ENCODE results near the gene MAP4K5.
"Not testable (repeated sequence)": the region's sequence is repeated elsewhere in the genome, so short reads cannot be mapped to it uniquely, and the experiment has no call there.

Gene MAP4K5

GRCh38 chr14:50531595-50532501 lies 521 bp downstream of the MAP4K5 start:
- no peak for DNase-seq

- DNase-seq, result no peak
These were observed 1.5 kb downstream of the MAP4K5 start for GRCh38 chr14:50530794-50531365.

- no peak for DNase-seq
These were observed 2.0 kb downstream of the MAP4K5 start for GRCh38 chr14:50530358-50530757.

GRCh38 chr14:50529288-50530179 lies 2.8 kb downstream of the MAP4K5 start:
- DNase-seq, result no peak

GRCh38 chr14:50528000-50528399 lies 4.4 kb downstream of the MAP4K5 start:
- no peak for DNase-seq

- DNase-seq, result no peak
These were observed 7.4 kb downstream of the MAP4K5 start for GRCh38 chr14:50524731-50525515.

GRCh38 chr14:50524060-50524459 lies 8.3 kb downstream of the MAP4K5 start:
- DNase-seq, result no peak

- DNase-seq, result no peak
These were observed 8.9 kb downstream of the MAP4K5 start for GRCh38 chr14:50523271-50524041.

- no peak for DNase-seq
These were observed 10.4 kb downstream of the MAP4K5 start for GRCh38 chr14:50521912-50522341.

GRCh38 chr14:50520947-50521815 lies 11.2 kb downstream of the MAP4K5 start:
- no peak for DNase-seq

GRCh38 chr14:50516091-50516490 lies 16.3 kb downstream of the MAP4K5 start:
- DNase-seq, result no peak

GRCh38 chr14:50512463-50512862 lies 19.9 kb downstream of the MAP4K5 start:
- no peak for DNase-seq

GRCh38 chr14:50510157-50510556 lies 22.2 kb downstream of the MAP4K5 start:
- no peak for DNase-seq

- not testable (repeated sequence) for DNase-seq
These were observed 25.3 kb downstream of the MAP4K5 start for GRCh38 chr14:50507078-50507477.

GRCh38 chr14:50501642-50502041 lies 30.7 kb downstream of the MAP4K5 start:
- DNase-seq, result no peak

GRCh38 chr14:50497351-50497750 lies 35.0 kb downstream of the MAP4K5 start:
- no peak for DNase-seq

- DNase-seq, result no peak
These were observed 42.5 kb downstream of the MAP4K5 start for GRCh38 chr14:50489851-50490250.

GRCh38 chr14:50488521-50488920 lies 43.8 kb downstream of the MAP4K5 start:
- DNase-seq, result no peak

GRCh38 chr14:50479041-50479440 lies 53.3 kb downstream of the MAP4K5 start:
- DNase-seq, result no peak

- no peak for DNase-seq
These were observed 54.6 kb downstream of the MAP4K5 start for GRCh38 chr14:50477760-50478159.

- DNase-seq, result no peak
These were observed 56.2 kb downstream of the MAP4K5 start for GRCh38 chr14:50476134-50476533.

Measured in effector CD8-positive, alpha-beta T cell (primary cell).